K562 (cell line): ENCODE data around the gene ZSWIM6. TPM values are rescaled to one million over a fixed set of nuclear protein-coding genes. Genes with fewer than 3 reads are reported as not detected.

ENCODE experiments used
- BCL6 ChIP-seq: fragments of 250-450 bp; sonication (Bioruptor Pico); IDR thresholded peaks from 2 replicates; pipeline ENCODE4 v1.4.0; 2020
- CHD1 ChIP-seq: fragments of 200-600 bp; sonication (generic); IDR thresholded peaks from one replicate; pipeline ENCODE4 v1.6.1; 2012; ENCODE audit warnings: mild to moderate bottlenecking, moderate library complexity, low read length, inconsistent platforms
- DEAF1 ChIP-seq: fragments of 450-650 bp; formaldehyde crosslinking; IDR thresholded peaks from 2 replicates; pipeline ENCODE4 v1.4.0; 2020; ENCODE audit warnings: mild to moderate bottlenecking, moderate library complexity
- GABPB1 ChIP-seq: sonication (generic); formaldehyde crosslinking; IDR thresholded peaks from 2 replicates; pipeline ENCODE4 v1.8.0; 2022; ENCODE audit warnings: mild to moderate bottlenecking, missing genetic modification reagents
- HMBOX1 ChIP-seq: sonication (generic); IDR thresholded peaks from 2 replicates; pipeline ENCODE4 v1.6.1; 2016
- JUND ChIP-seq, 2 experiments: IDR thresholded peaks; 2 replicates in 1 of 2; 3 replicates in 1 of 2; pipeline ENCODE4 v1.6.1; 2011; ENCODE audit warnings: borderline replicate concordance in 2 of 2, low read depth in 2 of 2, low read length in 2 of 2, improper control_type of control experiment in 1 of 2, missing biosample characterization in 1 of 2, missing genetic modification characterization in 1 of 2, missing genetic modification reagents in 1 of 2
- MAZ ChIP-seq, 2 experiments: fragments of 450-650 bp in 1 of 2; sonication (generic) in 1 of 2; formaldehyde crosslinking; IDR thresholded peaks in 1 of 2; conservative IDR thresholded peaks in 1 of 2; 2 replicates each; pipeline versions ENCODE4 v1.4.0 to v1.5.0; 2020; ENCODE audit warnings: mild to moderate bottlenecking in 1 of 2, missing genetic modification reagents in 1 of 2
- PTBP1 ChIP-seq: fragments of 200-400 bp; formaldehyde crosslinking; IDR thresholded peaks from 2 replicates; pipeline ENCODE4 v1.6.1; 2017; ENCODE audit warnings: low read depth, low read length
- RBM15 ChIP-seq: fragments of 200-400 bp; formaldehyde crosslinking; IDR thresholded peaks from 2 replicates; pipeline ENCODE4 v1.6.1; 2018; ENCODE audit warnings: mild to moderate bottlenecking, low read length, moderate library complexity; ENCODE audit not compliant: insufficient read depth
- SLC30A9 ChIP-seq: fragments of 250-450 bp; sonication (Bioruptor Pico); IDR thresholded peaks from 2 replicates; pipeline ENCODE4 v1.8.0; 2022; ENCODE audit warnings: mild to moderate bottlenecking, moderate library complexity
- SMARCA5 ChIP-seq: fragments of 450-650 bp; IDR thresholded peaks from 2 replicates; pipeline ENCODE4 v1.6.1; 2016
- SP1 ChIP-seq: sonication (generic); formaldehyde crosslinking; IDR thresholded peaks from 2 replicates; pipeline ENCODE4 v1.8.1; 2022; ENCODE audit warnings: mild to moderate bottlenecking, missing genetic modification reagents
- TAL1 ChIP-seq: fragments of 450-650 bp; IDR thresholded peaks from 2 replicates; pipeline ENCODE4 v1.6.1; 2016; ENCODE audit warnings: mild to moderate bottlenecking
- ZBTB11 ChIP-seq, 3 experiments: fragments of 200-800 bp in 1 of 3; fragments of 250-450 bp in 1 of 3; fragments of 450-650 bp in 1 of 3; sonication (Bioruptor Pico) in 1 of 3; sonication (Bioruptor generic) in 1 of 3; formaldehyde crosslinking in 1 of 3; IDR thresholded peaks; 2 replicates each; pipeline versions ENCODE4 v1.6.1 to v1.8.0; 2016 to 2022; ENCODE audit warnings: mild to moderate bottlenecking in 2 of 3, missing genetic modification characterization in 2 of 3, missing compliant biosample characterization in 1 of 3, moderate library complexity in 1 of 3
- ZHX1 ChIP-seq: fragments of 150-350 bp; conservative IDR thresholded peaks from 2 replicates; pipeline ENCODE4 v1.6.1; 2014; ENCODE audit warnings: low read length
- ZNF76 ChIP-seq: fragments of 250-450 bp; sonication (Bioruptor Pico); IDR thresholded peaks from 2 replicates; pipeline ENCODE4 v1.4.0; 2020; ENCODE audit warnings: mild to moderate bottlenecking, moderate library complexity, borderline replicate concordance
- polyA plus RNA-seq, 8 experiments: library from polyadenylated mRNA; depleted of rRNA in 4 of 8; stranded (reverse) in 5 of 8; unstranded in 3 of 8; fragments of >200 nt; fragmentation: Nextera tagmentation in 2 of 8; fragmentation: Illumina TruSeq in 1 of 8; extraction: Ambion mirVana in 2 of 8; extraction: Trizol in 1 of 8; gene quantifications; 2 replicates each; pipeline versions ENCODE4 v1.2.1 to v1.2.3, GENCODE V29; 2011 to 2014; ENCODE audit warnings: inconsistent platforms in 1 of 8, missing spikeins in 1 of 8
- total RNA-seq, 7 experiments: library from RNA; depleted of rRNA in 6 of 7; stranded (reverse); fragments of >200 nt in 6 of 7; fragmentation: Illumina TruSeq in 2 of 7; extraction: Trizol in 2 of 7; gene quantifications; 2 replicates each; pipeline versions ENCODE4 v1.2.1 to v1.2.3, GENCODE V29; 2011 to 2021; ENCODE audit warnings: low replicate concordance in 1 of 7

ZSWIM6 gene
- total and polyA plus RNA-seq, 9 of the 15 experiments (the other 6 are each of a cell fraction or from before 2014, with no cell fraction given): 0.81 to 3.2 (median 2.0) TPM

GRCh38 chr5:61331407-61332357 is at the start of gene ZSWIM6 (continued):
- TF ChIP-seq SMARCA5: no peak
- TF ChIP-seq RBM15: no peak
- TF ChIP-seq PTBP1: no peak
- no peak for TF ChIP-seq TAL1
- TF ChIP-seq SLC30A9: no peak
- TF ChIP-seq BCL6: no peak
- TF ChIP-seq CHD1: no peak
- TF ChIP-seq ZNF76: no peak
- TF ChIP-seq JUND (IDR thresholded peaks at IDR 0.05; ENCODE audit: borderline replicate concordance, low read depth, low read length): 0 out of 2 replicates have a peak, but pooled peaks have one; percentile 33
- no peak for TF ChIP-seq JUND (tag; IDR thresholded peaks at IDR 0.05; ENCODE audit: borderline replicate concordance, low read depth, low read length)
- TF ChIP-seq MAZ (CRISPR knock-in tag; conservative IDR thresholded peaks at IDR 0.05 in 1 of 2, IDR thresholded peaks at IDR 0.05 in 1 of 2): no peak
- no peak for TF ChIP-seq HMBOX1
- no peak for TF ChIP-seq ZHX1
- peak; percentile 83 for TF ChIP-seq SP1
- no peak for TF ChIP-seq DEAF1 (CRISPR knock-in tag)
- TF ChIP-seq GABPB1 (CRISPR knock-in tag): peak; percentile 87; the same call in 1 of the 2 replicates
- peak in 1 of 3 experiments; percentile 5; a peak in 1 of 6 replicates for TF ChIP-seq ZBTB11 (CRISPR knock-in tag; IDR thresholded peaks at IDR 0.05)
